H9 (cell line): ENCODE data around the gene UBE4B. TPM values are rescaled to one million over a fixed set of nuclear protein-coding genes. Genes with fewer than 3 reads are reported as not detected.

Source experiments
- DNase-seq: peaks from one replicate; pipeline ENCODE4 v3.0.0-alpha.2; 2017
- H2AFZ ChIP-seq: one replicate; pipeline ENCODE4 v1.6.1; 2013; ENCODE audit warnings: mild to moderate bottlenecking, low read length, control low read depth, moderate library complexity
- H2AK5ac ChIP-seq: 2 replicates; pipeline ENCODE4 v1.6.1; 2013; ENCODE audit warnings: low read length, control low read depth, mixed read lengths; ENCODE audit not compliant: insufficient read length
- H2BK120ac ChIP-seq: one replicate; pipeline ENCODE4 v1.6.1; 2013; ENCODE audit warnings: low read depth, mild to moderate bottlenecking, low read length, control low read depth, inconsistent platforms; ENCODE audit not compliant: poor library complexity, severe bottlenecking
- H2BK12ac ChIP-seq: 2 replicates; pipeline ENCODE4 v1.6.1; 2013; ENCODE audit warnings: low read length, control low read depth, mixed read lengths, low read depth; ENCODE audit not compliant: insufficient read length
- H2BK15ac ChIP-seq: 2 replicates; pipeline ENCODE4 v1.6.1; 2013; ENCODE audit warnings: low read depth, low read length, control low read depth
- H2BK20ac ChIP-seq: one replicate; pipeline ENCODE4 v1.6.1; 2013; ENCODE audit warnings: low read depth, mild to moderate bottlenecking, low read length, control low read depth, inconsistent platforms; ENCODE audit not compliant: poor library complexity, severe bottlenecking
- H2BK5ac ChIP-seq: 2 replicates; pipeline ENCODE4 v1.6.1; 2013; ENCODE audit warnings: low read length, control low read depth, mixed read lengths; ENCODE audit not compliant: insufficient read length
- H3K14ac ChIP-seq: 2 replicates; pipeline ENCODE4 v1.6.1; 2013; ENCODE audit warnings: low read length, control low read depth; ENCODE audit not compliant: insufficient read depth
- H3K18ac ChIP-seq: 2 replicates; pipeline ENCODE4 v1.6.1; 2013; ENCODE audit warnings: low read depth, mild to moderate bottlenecking, mixed read lengths, low read length, control low read depth; ENCODE audit not compliant: insufficient read length
- H3K23ac ChIP-seq: 2 replicates; pipeline ENCODE4 v1.6.1; 2013; ENCODE audit warnings: low read length, control low read depth, mixed read lengths, low read depth; ENCODE audit not compliant: insufficient read length
- H3K23me2 ChIP-seq: 2 replicates; pipeline ENCODE4 v1.6.1; 2013; ENCODE audit warnings: low read depth, mild to moderate bottlenecking, mixed read lengths, low read length, control low read depth; ENCODE audit not compliant: insufficient read length, poor library complexity, severe bottlenecking
- H3K27ac ChIP-seq: 2 replicates; pipeline ENCODE4 v1.5.1; 2013; ENCODE audit warnings: low read length, control low read depth, mixed read lengths, low read depth; ENCODE audit not compliant: insufficient read length
- H3K27me3 ChIP-seq: 2 replicates; pipeline ENCODE4 v1.6.1; 2013; ENCODE audit warnings: low read length, control low read depth, inconsistent platforms; ENCODE audit not compliant: insufficient read depth
- H3K4ac ChIP-seq: 2 replicates; pipeline ENCODE4 v1.6.1; 2013; ENCODE audit warnings: low read depth, mild to moderate bottlenecking, control low read depth, inconsistent platforms, low read length, moderate library complexity
- H3K4me1 ChIP-seq: 2 replicates; pipeline ENCODE4 v1.6.1; 2013; ENCODE audit warnings: low read length, control low read depth, inconsistent platforms; ENCODE audit not compliant: insufficient read depth
- H3K4me2 ChIP-seq: 2 replicates; pipeline ENCODE4 v1.6.1; 2013; ENCODE audit warnings: low read length, control low read depth, mixed read lengths; ENCODE audit not compliant: insufficient read length, insufficient read depth
- H3K56ac ChIP-seq: 2 replicates; pipeline ENCODE4 v1.6.1; 2013; ENCODE audit warnings: low read depth, mild to moderate bottlenecking, mixed read lengths, low read length, control low read depth; ENCODE audit not compliant: insufficient read length
- H3K79me1 ChIP-seq: 2 replicates; pipeline ENCODE4 v1.6.1; 2013; ENCODE audit warnings: low read depth, mild to moderate bottlenecking, moderate library complexity, low read length, control low read depth, inconsistent platforms; ENCODE audit not compliant: insufficient read depth, poor library complexity, severe bottlenecking
- H3K79me2 ChIP-seq: 2 replicates; pipeline ENCODE4 v1.6.1; 2013; ENCODE audit warnings: low read length, control low read depth, inconsistent platforms; ENCODE audit not compliant: insufficient read depth
- H3K9ac ChIP-seq: 2 replicates; pipeline ENCODE4 v1.6.1; 2013; ENCODE audit warnings: low read length, control low read depth, mixed read lengths; ENCODE audit not compliant: insufficient read length; ENCODE audit errors: extremely low read depth
- H3K9me3 ChIP-seq: one replicate; pipeline ENCODE4 v1.6.1; 2013; ENCODE audit warnings: low read depth, low read length, inconsistent platforms; ENCODE audit not compliant: control insufficient read depth
- H3T11ph ChIP-seq: one replicate; pipeline ENCODE4 v1.6.1; 2013; ENCODE audit warnings: mild to moderate bottlenecking, low read length, control low read depth, inconsistent platforms
- H4K20me1 ChIP-seq: one replicate; pipeline ENCODE4 v1.6.1; 2013; ENCODE audit not compliant: control insufficient read depth, insufficient read length, insufficient read depth
- H4K5ac ChIP-seq: 2 replicates; pipeline ENCODE4 v1.6.1; 2013; ENCODE audit warnings: low read depth, mild to moderate bottlenecking, mixed read lengths, low read length, control low read depth; ENCODE audit not compliant: insufficient read length
- H4K8ac ChIP-seq: replicated peaks from 2 replicates; pipeline ENCODE4 v1.6.1; 2013; ENCODE audit warnings: low read length, control low read depth, mixed read lengths, low read depth; ENCODE audit not compliant: insufficient read length
- H4K91ac ChIP-seq: 2 replicates; pipeline ENCODE4 v1.6.1; 2013; ENCODE audit warnings: low read depth, mild to moderate bottlenecking, moderate library complexity, mixed read lengths, low read length, control low read depth; ENCODE audit not compliant: insufficient read length
- H3K27ac Mint-ChIP-seq, 3 experiments: 2 replicates in 2 of 3; 3 replicates in 1 of 3; pipeline ENCODE4 v1.8.0; 2020 to 2021; ENCODE audit warnings: mixed read lengths in 3 of 3, mild to moderate bottlenecking in 1 of 3, moderate library complexity in 1 of 3
- H3K27me3 Mint-ChIP-seq: 2 replicates; pipeline ENCODE4 v1.8.0; 2021; ENCODE audit warnings: low read depth, mild to moderate bottlenecking, moderate library complexity, mixed read lengths
- H3K36me3 Mint-ChIP-seq, 3 experiments: 2 replicates in 2 of 3; 3 replicates in 1 of 3; pipeline ENCODE4 v1.8.0; 2020 to 2021; ENCODE audit warnings: low read depth in 3 of 3, mixed read lengths in 3 of 3; ENCODE audit not compliant: insufficient read depth in 1 of 3
- H3K4me1 Mint-ChIP-seq, 2 experiments: 2 replicates each; pipeline ENCODE4 v1.8.0; 2020; ENCODE audit warnings: mixed read lengths in 2 of 2
- H3K4me3 Mint-ChIP-seq, 2 experiments: 2 replicates in 1 of 2; 3 replicates in 1 of 2; pipeline ENCODE4 v1.8.0; 2020 to 2021; ENCODE audit warnings: mild to moderate bottlenecking in 2 of 2, mixed read lengths in 2 of 2, moderate library complexity in 1 of 2
- H3K9me3 Mint-ChIP-seq, 2 experiments: 2 replicates in 1 of 2; 3 replicates in 1 of 2; pipeline ENCODE4 v1.8.0; 2020; ENCODE audit warnings: mild to moderate bottlenecking in 2 of 2, mixed read lengths in 2 of 2, moderate library complexity in 1 of 2
- WGBS: extraction: QIAGEN DNeasy Blood & Tissue Kit; methylation state at CpG from one replicate; pipeline ENCODE4 v1.1.7; 2013; ENCODE audit warnings: missing lambda C conversion rate, low lambda C conversion rate, mixed read lengths; ENCODE audit not compliant: insufficient read length; ENCODE audit errors: extremely low coverage; 5-methylcytosine and 5-hydroxymethylcytosine counted together
- total RNA-seq: library from RNA; stranded (reverse); gene quantifications from 2 replicates; pipeline ENCODE4 v1.2.1, GENCODE V29; 2021
- TF ChIP-seq, protein P1 (sequence below): fragments of 200-600 bp; sonication (generic); conservative IDR thresholded peaks from 3 replicates; pipeline ENCODE4 v1.8.0; 2021; ENCODE audit warnings: antibody characterized with exemption, mild to moderate bottlenecking

UBE4B gene
- total RNA-seq, 1 experiment from 2014 or later = 67.6 TPM

DNA sequence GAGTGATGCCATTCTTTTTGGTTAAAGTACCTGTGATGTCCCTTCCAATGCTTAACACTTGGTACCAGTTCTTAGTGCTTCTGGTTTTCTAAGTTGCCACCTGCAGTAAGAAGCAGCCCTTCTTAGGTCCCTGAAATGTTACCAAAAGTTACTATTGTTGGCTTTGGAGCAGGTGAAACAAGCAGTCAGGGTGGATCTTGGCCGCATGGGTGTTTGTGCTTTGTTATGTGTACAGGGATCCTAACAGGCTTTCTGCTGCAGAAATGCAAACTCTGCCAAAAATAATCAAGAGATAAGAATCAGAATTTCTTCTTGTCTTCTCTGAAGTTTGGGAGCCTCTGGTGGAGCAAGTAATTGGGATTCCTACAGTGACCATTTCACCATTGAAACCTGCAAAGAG is 84.4 kb downstream of the UBE4B start:
- no peaks in the 10 kb centered on the region for H3K27me3 ChIP-seq
- H3K23me2 ChIP-seq = no peaks in the 10 kb centered on the region
- Mint-ChIP-seq H3K27me3 (no peaks in the 10 kb centered on the region), H3K36me3 (peaks cover 19 to 40% (median 40%) of the 10 kb centered on the region in 3 experiments; a peak in 6 of 7 replicates), H3K27ac (0 out of 7 replicates have a peak overlapping the region, but pooled peaks of 1 of the 3 experiments have one; percentile 24), H3K4me1 (peaks cover 2 to 6% of the 10 kb centered on the region in 2 experiments; a peak in 1 of 4 replicates), H3K9me3 (no peaks in the 10 kb centered on the region), H3K4me3 (no peak overlapping the region)
- no peak overlapping the region for H3K18ac ChIP-seq
- TF ChIP-seq, protein P1, sequence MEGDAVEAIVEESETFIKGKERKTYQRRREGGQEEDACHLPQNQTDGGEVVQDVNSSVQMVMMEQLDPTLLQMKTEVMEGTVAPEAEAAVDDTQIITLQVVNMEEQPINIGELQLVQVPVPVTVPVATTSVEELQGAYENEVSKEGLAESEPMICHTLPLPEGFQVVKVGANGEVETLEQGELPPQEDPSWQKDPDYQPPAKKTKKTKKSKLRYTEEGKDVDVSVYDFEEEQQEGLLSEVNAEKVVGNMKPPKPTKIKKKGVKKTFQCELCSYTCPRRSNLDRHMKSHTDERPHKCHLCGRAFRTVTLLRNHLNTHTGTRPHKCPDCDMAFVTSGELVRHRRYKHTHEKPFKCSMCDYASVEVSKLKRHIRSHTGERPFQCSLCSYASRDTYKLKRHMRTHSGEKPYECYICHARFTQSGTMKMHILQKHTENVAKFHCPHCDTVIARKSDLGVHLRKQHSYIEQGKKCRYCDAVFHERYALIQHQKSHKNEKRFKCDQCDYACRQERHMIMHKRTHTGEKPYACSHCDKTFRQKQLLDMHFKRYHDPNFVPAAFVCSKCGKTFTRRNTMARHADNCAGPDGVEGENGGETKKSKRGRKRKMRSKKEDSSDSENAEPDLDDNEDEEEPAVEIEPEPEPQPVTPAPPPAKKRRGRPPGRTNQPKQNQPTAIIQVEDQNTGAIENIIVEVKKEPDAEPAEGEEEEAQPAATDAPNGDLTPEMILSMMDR = no peak
- H2AFZ ChIP-seq = no peak overlapping the region
- no peak overlapping the region for H3K14ac ChIP-seq
- no peak overlapping the region for H3K27ac ChIP-seq
- H3K56ac ChIP-seq = no peak overlapping the region
- H3K23ac ChIP-seq = no peak overlapping the region
- H2BK12ac ChIP-seq = no peak overlapping the region
- no peak overlapping the region for H3K9ac ChIP-seq
- no peaks in the 10 kb centered on the region for H3K4me1 ChIP-seq
- H4K8ac ChIP-seq = no peak overlapping the region
- no peak overlapping the region for H4K91ac ChIP-seq
- no CpG with 5 or more reads among the region's 1 CpG for WGBS
- H4K5ac ChIP-seq = no peak overlapping the region
- H3K79me1 ChIP-seq = no peaks in the 10 kb centered on the region
- H4K20me1 ChIP-seq = peaks cover 2% of the 10 kb centered on the region
- no peak overlapping the region for H3K4me2 ChIP-seq
- H2AK5ac ChIP-seq = no peak overlapping the region
- no peak for DNase-seq
- H3T11ph ChIP-seq = no peak overlapping the region
- H3K4ac ChIP-seq = no peak overlapping the region
- no peaks in the 10 kb centered on the region for H3K79me2 ChIP-seq
- H2BK120ac ChIP-seq = no peak overlapping the region
- no peak overlapping the region for H2BK15ac ChIP-seq
- H2BK20ac ChIP-seq = no peak overlapping the region
- H3K9me3 ChIP-seq = no peaks in the 10 kb centered on the region
- H2BK5ac ChIP-seq = no peak overlapping the region
